VCaP (cell line): ENCODE measurements around the gene SPAG9.

ENCODE experiments used
- H3K27ac ChIP-seq: fragments of 450-650 bp; 2 replicates; pipeline ENCODE4 v1.5.1; 2017
- CTCF ChIP-seq: fragments of 450-650 bp; conservative IDR thresholded peaks from 2 replicates; pipeline ENCODE4 v1.5.1; 2017; ENCODE audit warnings: mild to moderate bottlenecking, moderate library complexity

The SPAG9 gene

GRCh38 chr17:50989149-50989548 lies 131.5 kb downstream of the SPAG9 start:
- H3K27ac ChIP-seq: no peak overlapping the region
- TF ChIP-seq CTCF: no peak

GRCh38 chr17:50988427-50988826 lies 132.2 kb downstream of the SPAG9 start:
- H3K27ac ChIP-seq: no peak overlapping the region
- no peak for TF ChIP-seq CTCF

- TF ChIP-seq CTCF: no peak
- H3K27ac ChIP-seq: no peak overlapping the region
Observed at GRCh38 chr17:50986989-50987660, 133.5 kb downstream of the SPAG9 start.

GRCh38 chr17:50981279-50981678 lies 139.4 kb downstream of the SPAG9 start:
- TF ChIP-seq CTCF: no peak
- H3K27ac ChIP-seq: no peak overlapping the region

GRCh38 chr17:50979524-50979927 lies 141.1 kb downstream of the SPAG9 start:
- H3K27ac ChIP-seq: peak overlapping the region; percentile 81
- no peak for TF ChIP-seq CTCF

- no peak for TF ChIP-seq CTCF
- peak overlapping the region; percentile 81 for H3K27ac ChIP-seq
Observed at GRCh38 chr17:50977487-50978159, 143.0 kb downstream of the SPAG9 start.

- peak overlapping the region; percentile 81 for H3K27ac ChIP-seq
- TF ChIP-seq CTCF: no peak
Observed at GRCh38 chr17:50976951-50977472, 143.7 kb downstream of the SPAG9 start.
